Ishikawa (cell line): ENCODE results near the gene TMPRSS11F.

Experiments
- CEBPB ChIP-seq: IDR thresholded peaks from 2 replicates; pipeline ENCODE4 v1.6.1; 2012
- CREB1 ChIP-seq: IDR thresholded peaks from 2 replicates; pipeline ENCODE4 v1.6.1; 2012; ENCODE audit warnings: low read depth
- EP300 ChIP-seq: IDR thresholded peaks from 2 replicates; pipeline ENCODE4 v1.6.1; 2012; ENCODE audit warnings: borderline replicate concordance
- RAD21 ChIP-seq: IDR thresholded peaks from 2 replicates; pipeline ENCODE4 v1.6.1; 2012; ENCODE audit warnings: low read depth
- TAF1 ChIP-seq: IDR thresholded peaks from 2 replicates; pipeline ENCODE4 v1.6.1; 2012; ENCODE audit warnings: low read depth, mild to moderate bottlenecking
- TCF12 ChIP-seq: IDR thresholded peaks from 2 replicates; pipeline ENCODE4 v1.6.1; 2012; ENCODE audit warnings: low read depth
- TEAD4 ChIP-seq: IDR thresholded peaks from 2 replicates; pipeline ENCODE4 v1.6.1; 2012
- YY1 ChIP-seq: IDR thresholded peaks from 2 replicates; pipeline ENCODE4 v1.6.1; 2012; ENCODE audit warnings: low read depth
- ZBTB7A ChIP-seq: IDR thresholded peaks from 2 replicates; pipeline ENCODE4 v1.6.1; 2012; ENCODE audit warnings: low read depth
- TF ChIP-seq, protein P1 (sequence below): IDR thresholded peaks from 2 replicates; pipeline ENCODE4 v1.6.1; 2012
- TF ChIP-seq, protein P2 (sequence below): IDR thresholded peaks from 2 replicates; pipeline ENCODE4 v1.6.1; 2012; ENCODE audit warnings: low read depth, mild to moderate bottlenecking
- TF ChIP-seq, protein P3 (sequence below): IDR thresholded peaks from 2 replicates; pipeline ENCODE4 v1.6.1; 2012

DNA sequence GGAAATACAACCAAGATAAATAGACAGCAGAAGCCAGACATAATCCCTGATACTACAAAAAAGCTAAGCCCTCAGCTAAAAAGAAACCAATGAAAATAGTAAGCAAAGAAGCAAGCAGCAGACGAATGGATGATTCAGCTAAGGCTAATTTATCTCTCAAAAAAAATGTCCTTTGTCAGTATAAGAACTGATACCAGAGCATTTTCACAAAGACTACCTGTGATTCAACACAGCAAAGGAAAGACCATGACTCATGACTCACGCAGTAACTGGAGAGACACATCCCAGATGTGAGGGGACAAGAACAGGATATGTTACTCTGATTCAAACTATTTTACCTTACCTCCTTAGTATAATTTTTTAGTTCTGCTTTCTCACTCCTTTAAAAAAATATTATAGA is 22.7 kb upstream of the TMPRSS11F start:
- no peak for TF ChIP-seq CEBPB
- TF ChIP-seq CREB1, result no peak
- TF ChIP-seq, protein P1, sequence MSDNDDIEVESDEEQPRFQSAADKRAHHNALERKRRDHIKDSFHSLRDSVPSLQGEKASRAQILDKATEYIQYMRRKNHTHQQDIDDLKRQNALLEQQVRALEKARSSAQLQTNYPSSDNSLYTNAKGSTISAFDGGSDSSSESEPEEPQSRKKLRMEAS, result no peak
- TF ChIP-seq, protein P2, sequence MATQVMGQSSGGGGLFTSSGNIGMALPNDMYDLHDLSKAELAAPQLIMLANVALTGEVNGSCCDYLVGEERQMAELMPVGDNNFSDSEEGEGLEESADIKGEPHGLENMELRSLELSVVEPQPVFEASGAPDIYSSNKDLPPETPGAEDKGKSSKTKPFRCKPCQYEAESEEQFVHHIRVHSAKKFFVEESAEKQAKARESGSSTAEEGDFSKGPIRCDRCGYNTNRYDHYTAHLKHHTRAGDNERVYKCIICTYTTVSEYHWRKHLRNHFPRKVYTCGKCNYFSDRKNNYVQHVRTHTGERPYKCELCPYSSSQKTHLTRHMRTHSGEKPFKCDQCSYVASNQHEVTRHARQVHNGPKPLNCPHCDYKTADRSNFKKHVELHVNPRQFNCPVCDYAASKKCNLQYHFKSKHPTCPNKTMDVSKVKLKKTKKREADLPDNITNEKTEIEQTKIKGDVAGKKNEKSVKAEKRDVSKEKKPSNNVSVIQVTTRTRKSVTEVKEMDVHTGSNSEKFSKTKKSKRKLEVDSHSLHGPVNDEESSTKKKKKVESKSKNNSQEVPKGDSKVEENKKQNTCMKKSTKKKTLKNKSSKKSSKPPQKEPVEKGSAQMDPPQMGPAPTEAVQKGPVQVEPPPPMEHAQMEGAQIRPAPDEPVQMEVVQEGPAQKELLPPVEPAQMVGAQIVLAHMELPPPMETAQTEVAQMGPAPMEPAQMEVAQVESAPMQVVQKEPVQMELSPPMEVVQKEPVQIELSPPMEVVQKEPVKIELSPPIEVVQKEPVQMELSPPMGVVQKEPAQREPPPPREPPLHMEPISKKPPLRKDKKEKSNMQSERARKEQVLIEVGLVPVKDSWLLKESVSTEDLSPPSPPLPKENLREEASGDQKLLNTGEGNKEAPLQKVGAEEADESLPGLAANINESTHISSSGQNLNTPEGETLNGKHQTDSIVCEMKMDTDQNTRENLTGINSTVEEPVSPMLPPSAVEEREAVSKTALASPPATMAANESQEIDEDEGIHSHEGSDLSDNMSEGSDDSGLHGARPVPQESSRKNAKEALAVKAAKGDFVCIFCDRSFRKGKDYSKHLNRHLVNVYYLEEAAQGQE, result no peak
- TF ChIP-seq TCF12, result no peak
- no peak for TF ChIP-seq YY1
- no peak for TF ChIP-seq ZBTB7A
- no peak for TF ChIP-seq TEAD4
- no peak for TF ChIP-seq TAF1
- no peak for TF ChIP-seq RAD21
- TF ChIP-seq EP300, result no peak
- TF ChIP-seq, protein P3, sequence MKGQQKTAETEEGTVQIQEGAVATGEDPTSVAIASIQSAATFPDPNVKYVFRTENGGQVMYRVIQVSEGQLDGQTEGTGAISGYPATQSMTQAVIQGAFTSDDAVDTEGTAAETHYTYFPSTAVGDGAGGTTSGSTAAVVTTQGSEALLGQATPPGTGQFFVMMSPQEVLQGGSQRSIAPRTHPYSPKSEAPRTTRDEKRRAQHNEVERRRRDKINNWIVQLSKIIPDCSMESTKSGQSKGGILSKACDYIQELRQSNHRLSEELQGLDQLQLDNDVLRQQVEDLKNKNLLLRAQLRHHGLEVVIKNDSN, result no peak
